NCI-H460 (cell line): Measurements from ENCODE around the gene SPRR2G. TPM values are rescaled to one million over a fixed set of nuclear protein-coding genes. Genes with fewer than 3 reads are reported as not detected.
"Not testable (repeated sequence)": the region's sequence is repeated elsewhere in the genome, so short reads cannot be mapped to it uniquely, and the experiment has no call there.

Experiments
- DNase-seq: peaks from one replicate; pipeline ENCODE4 v3.0.0-alpha.2; 2016; ENCODE audit warnings: low read depth; ENCODE audit errors: extremely low read depth
- polyA plus RNA-seq: library from polyadenylated mRNA; depleted of rRNA; stranded (reverse); fragments of >200 nt; gene quantifications from 2 replicates; pipeline ENCODE4 v1.2.3, GENCODE V29; 2014; cell fraction: nucleus; rRNA removed
- total RNA-seq: library from RNA; depleted of rRNA; stranded (reverse); fragments of >200 nt; shearing (Covaris generic); gene quantifications from 2 replicates; pipeline ENCODE4 v1.2.3, GENCODE V29; 2014; rRNA removed

SPRR2G gene
- not detected in 2 replicates for total RNA-seq
- not detected in 2 replicates for polyA plus RNA-seq

DNA sequence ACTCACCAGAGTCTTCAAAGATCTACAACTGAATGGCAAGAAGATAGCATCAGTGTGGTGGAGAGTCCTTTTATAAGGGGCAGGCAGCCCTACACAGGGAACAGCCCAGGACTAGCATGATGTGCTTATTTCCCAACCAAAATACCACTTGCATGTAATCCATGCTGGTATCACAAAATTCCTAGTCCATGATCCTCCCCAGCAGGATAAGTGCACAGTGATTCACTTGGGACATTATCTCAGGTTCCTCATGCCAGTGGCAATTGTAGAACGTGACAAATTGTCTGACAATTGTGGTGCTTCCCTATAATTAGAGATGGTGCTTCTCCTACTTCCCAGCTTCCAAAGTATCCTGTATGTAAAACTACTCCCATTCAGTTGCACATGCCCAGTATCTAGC lies at the start of gene SPRR2G:
SPRR2G (minus strand) TSS at position 45 of the 400 bp plus-strand sequence. CDS start 780 bp downstream, outside the sequence.
- no peak for DNase-seq

DNA sequence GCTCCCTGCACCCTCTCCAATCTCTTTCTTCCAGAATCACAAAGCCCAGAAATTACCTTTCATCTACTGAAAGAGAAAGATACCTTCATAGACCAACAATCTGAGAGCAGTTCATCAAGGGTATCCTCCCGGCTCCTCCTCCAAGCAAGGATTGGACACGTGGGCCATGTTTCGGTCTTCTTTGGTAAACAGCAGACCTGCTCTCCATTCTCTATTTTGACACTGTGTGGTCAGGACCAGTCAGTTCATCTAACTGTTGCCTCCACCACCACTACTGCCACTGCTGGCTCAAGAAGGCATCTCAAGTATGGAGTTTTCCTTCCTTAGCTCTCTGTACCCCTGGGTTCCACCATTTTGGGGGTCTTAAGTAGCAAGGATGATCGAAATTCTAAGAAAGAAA lies 44.5 kb upstream of the SPRR2G start:
- DNase-seq = no peak

DNA sequence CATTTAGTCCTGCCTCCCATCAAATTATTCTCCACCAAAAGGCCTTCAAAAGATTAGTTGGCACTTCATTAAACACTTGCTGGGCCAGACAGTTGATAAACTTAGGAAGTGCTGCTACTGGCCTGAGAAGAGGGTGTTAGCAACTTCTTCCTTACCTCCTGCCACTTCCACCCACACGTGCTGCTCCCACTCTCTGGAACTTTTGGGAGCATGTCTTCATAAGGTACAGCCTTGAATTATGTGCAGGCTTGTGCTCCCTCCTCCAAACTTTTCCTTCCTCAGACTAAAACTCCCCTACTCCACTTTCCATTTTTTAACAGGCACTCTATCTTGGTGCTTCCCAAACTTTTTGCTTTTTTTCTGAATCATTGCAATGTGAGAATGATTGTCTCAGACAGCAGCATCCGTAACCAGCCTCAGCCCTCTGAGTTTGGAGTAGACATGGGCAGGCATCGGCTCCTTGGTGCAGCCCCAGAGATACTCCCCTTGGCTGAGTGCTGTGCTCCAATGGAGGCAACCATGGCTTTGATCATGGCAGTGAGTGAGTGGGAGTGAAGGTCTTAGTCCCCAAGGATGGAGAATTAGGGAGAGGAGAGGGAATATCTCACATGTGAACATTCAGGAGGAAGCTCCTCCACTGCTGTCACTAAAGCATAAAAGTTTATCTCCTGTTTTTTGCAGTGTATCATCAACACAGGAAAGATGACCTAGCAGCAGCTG lies 43.8 kb upstream of the SPRR2G start:
- DNase-seq = no peak

DNA sequence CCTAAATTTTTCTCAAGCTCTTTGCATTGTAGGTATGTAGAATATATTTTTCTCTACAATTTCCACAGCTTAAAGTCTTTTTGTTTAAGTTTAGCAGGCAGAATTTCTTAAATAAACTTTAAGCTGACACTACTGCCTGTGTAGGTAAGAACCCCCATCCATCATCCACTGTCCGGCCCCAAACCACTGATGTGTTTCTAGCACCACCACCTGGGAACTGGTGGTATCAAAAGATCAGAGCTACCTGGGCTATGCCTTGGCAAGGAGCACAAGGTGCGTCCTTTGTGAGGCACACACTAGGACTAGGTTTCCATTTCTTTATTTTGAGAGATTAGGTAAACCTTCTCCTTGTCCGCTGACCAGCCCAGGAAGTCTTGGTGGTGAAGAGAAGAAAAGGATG lies 42.0 kb upstream of the SPRR2G start:
- DNase-seq = peak; percentile 26

DNA sequence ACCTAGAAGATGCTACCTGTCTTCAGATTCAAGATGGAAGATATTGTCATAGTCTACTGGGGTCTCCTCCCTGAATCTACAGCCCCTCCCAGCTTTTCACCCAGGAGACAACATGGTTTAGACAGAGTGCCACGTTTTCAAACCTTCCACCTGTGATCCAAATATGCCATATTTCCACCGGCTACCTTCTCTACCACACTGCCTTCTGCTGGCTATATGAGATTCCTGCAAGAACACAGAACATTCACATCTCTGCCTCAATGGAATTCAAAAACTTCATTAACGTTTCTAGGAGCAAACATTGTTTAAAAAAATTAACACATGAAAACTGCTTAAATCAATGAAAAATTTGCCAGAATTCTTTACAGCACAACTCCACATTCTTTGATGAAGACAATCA lies 39.7 kb upstream of the SPRR2G start:
- DNase-seq = no peak

DNA sequence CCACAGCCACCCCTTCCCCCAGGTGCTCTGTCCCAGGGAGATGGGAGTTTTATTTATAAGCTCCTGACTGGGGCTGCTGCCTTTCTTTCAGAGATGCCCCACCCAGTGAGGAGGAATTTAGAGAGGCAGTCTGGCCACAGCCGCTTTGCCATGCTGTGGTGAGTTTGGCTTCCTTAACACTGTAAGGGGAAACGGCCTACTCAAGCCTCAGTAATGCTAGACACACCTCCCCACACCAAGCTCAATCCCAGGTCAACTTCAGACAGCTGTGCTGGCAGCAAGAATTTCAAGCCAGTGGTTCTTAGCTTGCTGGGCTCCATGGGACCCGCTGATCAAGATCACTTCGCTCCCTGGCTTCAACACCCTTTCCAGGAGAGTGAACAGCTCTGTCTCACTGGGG lies 37.6 kb upstream of the SPRR2G start:
- DNase-seq = not testable (repeated sequence)

DNA sequence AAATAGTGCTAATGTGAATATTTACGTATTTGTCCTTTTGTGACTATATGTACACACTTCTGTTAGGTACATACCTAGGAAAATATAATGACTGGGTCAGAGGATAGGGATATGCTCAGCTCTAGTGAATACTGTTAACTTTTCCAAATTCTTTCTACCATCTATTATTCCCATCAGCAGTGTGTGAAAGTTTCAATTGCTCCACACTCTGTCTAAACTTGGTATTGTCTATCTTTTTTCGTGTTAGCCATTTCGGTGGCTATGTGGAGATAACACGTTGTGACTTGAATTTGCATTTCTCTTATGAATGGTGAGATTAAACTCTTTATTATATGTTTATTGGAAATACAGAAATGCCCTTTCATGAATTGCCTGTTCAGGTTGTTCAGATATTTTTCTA lies 29.9 kb upstream of the SPRR2G start:
- DNase-seq = no peak

DNA sequence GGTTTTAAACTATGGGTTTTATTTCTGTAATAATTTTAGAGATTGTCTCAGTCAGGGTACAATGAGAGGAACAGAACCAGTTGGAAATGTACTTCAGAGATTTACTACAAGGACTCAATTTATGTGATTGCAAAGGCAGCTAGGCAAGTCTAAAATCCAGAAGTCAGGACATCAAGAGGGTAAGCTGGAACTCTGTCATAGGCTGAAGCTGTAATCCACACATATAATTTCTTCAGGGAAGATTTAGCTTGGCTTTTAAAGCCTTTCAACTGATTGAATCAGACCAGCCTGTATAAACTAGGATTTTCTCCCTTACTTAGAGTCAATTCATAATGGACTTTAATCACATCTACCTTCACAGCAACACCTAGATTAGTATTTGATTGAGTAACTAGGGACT lies 28.2 kb upstream of the SPRR2G start:
- DNase-seq = no peak

DNA sequence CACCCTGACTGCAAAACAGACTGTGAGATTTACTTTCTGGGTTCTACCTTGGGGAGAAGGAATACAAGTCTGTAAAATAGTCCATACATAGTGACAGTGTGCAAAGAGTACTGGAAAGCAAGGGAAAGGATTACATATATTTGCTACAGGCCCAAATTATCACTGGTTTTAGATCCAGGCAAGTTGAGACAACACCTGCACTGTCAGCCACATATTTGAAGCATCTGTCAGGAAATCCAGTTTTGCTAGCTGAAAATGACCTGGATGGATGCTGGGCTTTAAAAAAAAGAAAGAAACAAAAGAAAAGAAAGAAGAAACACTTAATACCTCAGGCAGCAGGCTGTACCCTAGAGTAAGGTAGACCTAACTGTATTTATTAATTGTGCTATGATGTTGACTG lies 23.9 kb upstream of the SPRR2G start:
- no peak for DNase-seq

DNA sequence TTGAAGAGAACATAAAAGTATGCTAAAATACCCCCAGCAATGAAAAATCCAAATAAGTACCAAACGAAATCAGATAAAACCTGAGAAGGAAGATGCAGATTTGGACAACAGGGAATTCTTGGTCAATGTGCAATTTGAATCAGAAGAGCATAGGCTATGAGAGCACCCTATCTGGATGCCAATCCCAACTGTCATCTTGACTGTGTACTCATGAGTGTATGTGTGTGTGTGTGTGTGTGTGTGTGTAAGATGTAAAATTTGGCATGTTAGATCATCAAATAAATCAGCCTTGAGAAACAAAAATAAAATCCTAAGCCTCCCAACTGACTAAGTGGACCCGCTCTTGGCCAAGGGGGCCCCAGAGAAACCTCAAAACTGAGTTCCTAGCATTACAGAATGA lies 18.0 kb upstream of the SPRR2G start:
- DNase-seq = no peak

DNA sequence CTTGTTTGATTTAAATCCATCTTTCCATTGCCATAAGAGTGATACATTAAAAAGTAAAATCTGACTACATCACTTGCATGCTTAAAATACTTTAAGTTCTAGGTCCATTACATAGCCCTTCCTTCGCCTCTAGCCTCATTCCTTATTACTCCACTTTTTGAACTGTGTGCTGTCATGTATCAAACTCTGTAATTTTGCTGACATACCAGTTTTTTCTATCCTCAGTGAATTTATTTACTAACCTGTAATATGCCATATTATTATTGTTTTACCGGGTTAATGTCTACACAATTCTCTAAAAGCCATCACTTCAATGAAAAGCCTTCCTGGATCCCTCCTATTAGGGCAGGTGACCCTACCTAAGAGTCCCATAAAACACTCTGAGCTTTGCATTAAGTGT lies 4.9 kb upstream of the SPRR2G start:
- no peak for DNase-seq

DNA sequence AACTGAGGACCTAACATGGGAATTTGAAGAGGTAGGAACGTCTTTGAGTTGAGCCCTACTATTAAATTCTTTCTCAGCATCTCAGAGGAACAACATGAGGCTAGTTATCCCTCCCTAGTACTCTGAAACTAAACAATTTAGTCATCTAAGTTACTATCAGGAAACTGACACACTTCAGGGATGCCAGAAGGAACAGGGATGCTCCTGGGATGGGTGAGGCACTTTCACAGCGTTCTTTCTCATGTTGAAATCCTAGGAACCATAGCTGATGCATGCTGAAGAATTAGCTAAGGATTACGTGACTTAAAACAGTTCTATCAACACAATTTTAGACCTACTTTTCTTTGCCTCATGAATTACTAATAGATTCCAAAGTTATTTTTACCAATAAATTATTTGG lies 1.8 kb upstream of the SPRR2G start:
- DNase-seq = no peak

DNA sequence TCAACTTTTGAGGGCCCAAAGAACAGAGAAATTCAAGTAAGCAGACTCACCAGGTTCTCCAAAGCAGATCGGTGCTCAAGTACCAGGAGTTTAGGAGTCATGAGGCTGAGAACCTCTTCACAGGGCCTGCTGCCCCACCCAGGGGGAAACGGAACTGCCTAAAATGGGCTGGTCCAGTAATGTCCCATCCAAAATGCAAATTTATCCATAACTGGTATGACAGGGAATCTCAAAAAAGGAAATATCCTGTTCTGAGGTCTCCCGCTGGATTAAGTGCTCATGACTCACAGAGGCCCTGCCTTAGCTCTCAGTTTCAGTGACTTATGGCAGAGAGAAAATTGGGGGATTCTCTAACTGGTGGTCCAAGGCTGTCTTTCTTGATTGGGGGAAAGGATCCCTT lies 9.3 kb downstream of the SPRR2G start:
- DNase-seq = no peak

DNA sequence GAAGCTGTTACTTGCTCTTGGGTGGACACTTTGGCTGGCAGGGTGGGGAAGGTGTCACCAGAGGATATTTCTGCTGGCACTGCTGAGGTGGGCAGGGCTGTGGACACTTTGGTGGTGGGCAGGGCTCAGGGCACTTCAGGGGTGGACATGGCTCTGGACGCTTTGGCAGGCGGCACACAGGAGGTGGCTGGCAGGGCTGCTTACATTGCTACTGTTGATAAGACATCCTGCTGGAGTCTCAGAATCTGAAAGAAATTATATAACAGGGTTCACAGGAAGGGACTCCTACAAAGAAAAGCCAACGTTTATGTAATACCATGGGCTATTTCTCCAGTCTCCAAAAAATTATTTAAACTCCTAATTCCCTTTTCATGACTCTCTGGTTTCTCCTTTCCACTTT lies 10.2 kb downstream of the SPRR2G start:
- no peak for DNase-seq

DNA sequence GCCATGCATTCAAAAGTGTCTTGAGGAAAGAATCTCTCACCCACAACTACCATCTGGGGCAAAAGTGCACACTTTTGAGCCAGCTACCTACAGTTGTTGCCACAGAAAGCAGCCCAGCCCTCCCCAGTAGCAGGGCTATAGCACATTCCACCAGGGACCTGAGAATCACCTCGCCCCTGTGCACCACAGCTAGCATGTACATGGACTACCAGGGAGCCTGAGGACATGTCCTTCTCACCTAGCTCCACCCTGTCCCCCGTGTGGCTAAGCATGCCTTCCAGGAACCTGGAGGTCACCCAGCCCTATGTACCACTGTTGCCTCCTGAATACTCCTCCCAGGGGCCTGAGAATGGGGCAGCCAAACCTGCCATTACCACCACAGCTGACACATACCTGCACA lies 16.9 kb downstream of the SPRR2G start:
- DNase-seq = no peak

DNA sequence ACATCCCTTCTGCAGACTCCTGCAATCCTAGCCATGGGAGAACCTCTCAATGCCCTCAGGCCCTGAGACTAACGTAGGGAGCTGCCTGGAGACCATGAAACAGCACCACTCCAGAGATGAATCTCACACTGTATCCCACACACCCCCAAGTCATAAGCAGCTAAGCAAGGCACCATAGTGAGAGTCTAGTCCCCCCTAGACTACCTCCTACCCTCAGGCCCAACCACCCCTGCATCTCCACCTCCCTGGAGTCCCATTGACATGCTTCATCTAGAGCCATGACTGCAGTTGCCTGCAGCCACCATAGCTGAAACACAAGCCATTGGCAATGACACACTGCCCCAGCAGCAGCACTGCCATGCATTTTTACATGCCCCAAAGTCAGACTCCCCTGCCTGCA lies 17.4 kb downstream of the SPRR2G start:
- DNase-seq = no peak

DNA sequence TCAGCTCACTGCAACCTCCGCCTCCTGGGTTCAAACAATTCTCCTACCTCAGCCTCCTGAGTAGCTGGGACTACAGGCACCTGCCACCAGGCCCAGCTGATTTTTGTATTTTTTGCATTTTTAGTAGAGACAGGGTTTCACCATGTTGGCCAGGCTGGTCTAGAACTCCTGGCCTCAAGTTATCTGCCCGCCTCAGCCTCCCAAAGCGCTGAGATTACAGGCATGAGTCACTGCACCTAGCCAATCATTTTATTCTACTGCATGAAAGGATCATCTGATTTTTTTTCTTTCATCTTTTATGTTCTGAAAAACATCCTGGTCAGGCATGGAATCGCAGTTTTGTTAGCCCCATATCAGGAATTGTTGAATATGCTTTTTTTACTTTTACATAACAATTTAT lies 22.0 kb downstream of the SPRR2G start:
- not testable (repeated sequence) for DNase-seq

DNA sequence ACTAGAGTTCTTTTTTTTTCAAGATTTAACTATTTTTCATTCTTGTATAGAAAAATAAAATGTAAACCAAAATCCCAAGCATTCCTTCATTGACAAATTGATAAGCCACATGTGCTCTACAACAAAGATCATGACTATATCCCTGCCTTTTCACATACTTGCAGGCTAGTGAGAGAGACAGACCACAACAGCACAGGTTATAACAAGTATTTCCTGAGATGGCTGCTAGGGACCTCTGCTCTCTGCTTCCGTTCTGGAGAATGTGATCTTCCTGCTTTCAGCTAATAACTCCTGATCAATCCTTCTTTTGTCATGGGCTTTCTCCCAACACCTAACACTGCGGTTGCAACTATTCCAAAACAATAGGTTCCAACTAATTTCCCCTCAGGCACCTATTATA lies 23.4 kb downstream of the SPRR2G start:
- DNase-seq = no peak

DNA sequence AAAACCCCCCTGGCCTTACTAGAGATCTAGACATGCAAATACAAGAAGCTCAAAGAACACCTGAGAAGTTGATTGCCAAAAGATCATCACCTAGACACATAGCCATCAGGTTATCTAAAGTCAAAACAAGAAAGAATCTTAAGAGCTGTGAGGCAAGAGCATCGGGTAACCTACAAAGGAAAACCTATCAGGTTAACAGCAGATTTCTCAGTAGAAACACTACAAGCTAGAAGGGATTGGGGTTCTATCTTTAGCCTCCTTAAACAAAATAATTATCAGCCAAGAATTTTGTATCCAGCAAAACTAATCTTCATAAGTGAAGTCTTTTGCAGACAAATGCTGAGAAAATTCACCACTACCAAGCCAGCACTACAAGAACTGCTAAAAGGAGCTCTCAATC lies 25.2 kb downstream of the SPRR2G start:
- DNase-seq = no peak

DNA sequence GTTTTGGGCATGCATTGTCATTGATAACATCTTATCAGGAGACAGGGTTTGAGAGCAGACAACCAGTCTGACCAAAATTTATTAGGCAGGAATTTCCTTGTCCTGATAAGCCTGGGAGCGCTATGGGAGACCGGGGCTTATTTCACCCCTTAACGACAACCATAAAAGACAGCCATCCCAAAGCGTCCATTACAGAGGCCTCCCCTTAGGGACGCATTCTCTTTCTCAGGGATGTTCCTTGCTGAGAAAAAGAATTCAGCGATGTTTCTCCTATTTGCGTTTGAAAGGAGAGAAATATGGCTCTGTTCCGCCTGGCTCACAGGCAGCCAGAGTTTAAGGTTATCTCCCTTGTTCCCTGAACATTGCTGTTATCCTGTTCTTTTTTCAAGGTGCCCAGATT lies 26.9 kb downstream of the SPRR2G start:
- not testable (repeated sequence) for DNase-seq

DNA sequence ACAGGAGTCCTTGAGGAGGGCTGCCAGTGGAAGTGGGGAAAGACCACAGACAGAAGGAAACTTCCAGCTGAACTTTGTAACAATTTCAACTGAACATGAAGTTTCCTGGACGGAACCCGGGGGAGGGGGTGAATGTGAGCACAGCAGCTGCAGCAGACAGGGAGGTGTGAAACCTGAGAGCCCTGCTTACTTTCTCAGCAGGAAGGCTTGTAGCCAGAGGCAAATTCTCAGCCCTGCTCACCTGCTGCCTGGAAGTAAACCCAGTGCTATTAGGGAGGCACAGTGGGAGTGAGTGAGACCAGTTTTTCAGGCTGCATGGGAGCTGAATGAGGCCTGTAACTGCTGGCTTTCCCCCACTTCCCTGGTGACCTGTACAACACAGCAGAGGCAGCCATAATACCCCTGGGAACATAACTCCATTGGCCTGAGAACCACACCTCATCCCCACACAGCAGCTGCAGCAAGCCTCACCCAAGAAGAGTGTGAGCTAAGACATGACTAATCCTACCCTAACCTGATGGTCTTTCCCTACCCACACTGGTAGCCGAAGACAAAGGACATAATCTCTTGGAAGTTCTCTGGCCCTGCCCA lies 27.8 kb downstream of the SPRR2G start:
- no peak for DNase-seq

DNA sequence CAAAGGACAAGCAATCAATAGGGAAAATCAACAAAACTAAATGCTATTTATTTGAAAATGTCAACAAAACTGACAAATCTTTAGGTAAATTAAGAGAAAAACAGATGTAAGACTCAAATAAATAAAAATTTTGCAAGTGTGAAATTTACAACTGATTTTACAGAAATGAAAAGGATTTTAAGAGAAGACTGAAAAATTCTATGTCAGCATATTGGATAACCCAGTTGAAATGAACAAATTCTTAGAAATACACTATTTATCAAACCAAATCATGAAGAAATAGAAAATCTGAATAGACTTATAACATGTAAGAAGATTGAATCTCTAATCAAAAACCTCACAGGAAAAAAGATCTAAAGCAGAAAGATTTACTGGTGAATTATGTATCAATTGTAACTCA lies 29.7 kb downstream of the SPRR2G start:
- no peak for DNase-seq
